ENCODE results near the gene LOXL3.

DNA sequence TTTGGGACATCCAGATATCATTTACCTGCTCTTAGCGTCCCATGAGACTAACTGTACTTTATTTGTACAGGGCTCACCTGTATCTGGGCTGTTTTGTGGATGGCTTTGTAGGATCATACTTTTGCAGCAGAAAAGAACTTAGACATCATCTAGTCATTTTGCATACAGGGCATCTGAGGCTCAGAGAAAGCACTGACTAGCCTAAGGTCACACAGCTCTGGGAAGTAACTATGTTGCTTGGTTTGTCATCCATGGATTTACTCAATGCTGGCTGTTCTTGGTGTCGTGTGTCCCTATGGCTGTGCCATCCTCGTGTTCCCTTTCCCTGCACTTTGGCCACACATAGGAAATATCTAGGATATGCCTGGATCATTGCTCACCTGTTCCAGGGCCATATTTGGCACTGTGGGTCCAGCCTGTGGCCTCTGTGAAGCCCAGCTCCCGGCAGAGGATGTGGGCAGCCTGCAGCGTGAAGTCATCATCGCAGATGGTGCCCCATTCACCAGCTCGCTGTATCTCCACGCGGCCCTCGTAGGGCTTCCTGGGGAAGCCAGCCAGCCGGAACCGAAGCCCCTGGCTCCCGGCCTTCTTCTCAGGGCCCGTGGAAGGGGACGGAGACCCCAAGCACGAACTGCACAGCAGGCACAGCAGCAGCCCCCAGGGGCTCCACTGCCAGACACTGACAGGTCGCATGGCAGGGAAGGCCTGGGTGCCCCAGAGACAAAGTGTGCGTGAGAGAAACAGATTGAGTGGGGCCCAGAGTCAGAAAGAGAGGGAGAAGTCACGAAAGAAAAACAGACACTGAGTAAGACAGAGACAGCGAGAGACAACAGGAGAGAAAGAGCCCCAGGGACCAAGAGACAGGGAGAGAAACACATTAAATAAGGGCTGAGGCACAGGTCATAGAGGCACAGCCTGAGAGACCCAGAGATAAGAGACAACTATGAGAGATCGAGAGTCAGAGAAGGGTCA lies 1.5 kb downstream of the LOXL3 start:
- TF ChIP-seq, protein P1, sequence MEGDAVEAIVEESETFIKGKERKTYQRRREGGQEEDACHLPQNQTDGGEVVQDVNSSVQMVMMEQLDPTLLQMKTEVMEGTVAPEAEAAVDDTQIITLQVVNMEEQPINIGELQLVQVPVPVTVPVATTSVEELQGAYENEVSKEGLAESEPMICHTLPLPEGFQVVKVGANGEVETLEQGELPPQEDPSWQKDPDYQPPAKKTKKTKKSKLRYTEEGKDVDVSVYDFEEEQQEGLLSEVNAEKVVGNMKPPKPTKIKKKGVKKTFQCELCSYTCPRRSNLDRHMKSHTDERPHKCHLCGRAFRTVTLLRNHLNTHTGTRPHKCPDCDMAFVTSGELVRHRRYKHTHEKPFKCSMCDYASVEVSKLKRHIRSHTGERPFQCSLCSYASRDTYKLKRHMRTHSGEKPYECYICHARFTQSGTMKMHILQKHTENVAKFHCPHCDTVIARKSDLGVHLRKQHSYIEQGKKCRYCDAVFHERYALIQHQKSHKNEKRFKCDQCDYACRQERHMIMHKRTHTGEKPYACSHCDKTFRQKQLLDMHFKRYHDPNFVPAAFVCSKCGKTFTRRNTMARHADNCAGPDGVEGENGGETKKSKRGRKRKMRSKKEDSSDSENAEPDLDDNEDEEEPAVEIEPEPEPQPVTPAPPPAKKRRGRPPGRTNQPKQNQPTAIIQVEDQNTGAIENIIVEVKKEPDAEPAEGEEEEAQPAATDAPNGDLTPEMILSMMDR (IDR thresholded peaks at IDR 0.05 in 2 of 3, conservative IDR thresholded peaks at IDR 0.05 in 1 of 3; ENCODE audit: borderline replicate concordance in 1 of 3, insufficient read depth in 1 of 3, low read depth in 2 of 3, low read length in 2 of 3) = no peak
- TF ChIP-seq POLR2A (IDR thresholded peaks at IDR 0.05; ENCODE audit: borderline replicate concordance, extremely low read depth, insufficient read depth, insufficient read length) (no peak), TCF7L2 (IDR thresholded peaks at IDR 0.05; ENCODE audit: borderline replicate concordance, extremely low read depth, insufficient read depth, insufficient read length) (no peak), POLR2AphosphoS5 (IDR thresholded peaks at IDR 0.05; ENCODE audit: low read depth, low read length) (no peak), YY1 (IDR thresholded peaks at IDR 0.05; ENCODE audit: extremely low read depth, insufficient replicate concordance, low read depth, low read length) (no peak), EZH2 (IDR thresholded peaks at IDR 0.05) (no peak)
- TF ChIP-seq, protein P2, sequence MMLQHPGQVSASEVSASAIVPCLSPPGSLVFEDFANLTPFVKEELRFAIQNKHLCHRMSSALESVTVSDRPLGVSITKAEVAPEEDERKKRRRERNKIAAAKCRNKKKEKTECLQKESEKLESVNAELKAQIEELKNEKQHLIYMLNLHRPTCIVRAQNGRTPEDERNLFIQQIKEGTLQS (IDR thresholded peaks at IDR 0.05) = no peak
